GM10266 (cell line): ENCODE measurements around the gene IGSF9.

Experiments used
- DNase-seq: peaks from one replicate; pipeline ENCODE4 v3.0.0; 2012; ENCODE audit errors: extremely low spot score
- TF ChIP-seq, protein P1 (sequence below): IDR thresholded peaks from 2 replicates; pipeline ENCODE4 v1.5.1; 2012; ENCODE audit warnings: mild to moderate bottlenecking, low read depth; ENCODE audit not compliant: control insufficient read depth, insufficient read depth; ENCODE audit errors: missing control alignments

The IGSF9 gene

DNA sequence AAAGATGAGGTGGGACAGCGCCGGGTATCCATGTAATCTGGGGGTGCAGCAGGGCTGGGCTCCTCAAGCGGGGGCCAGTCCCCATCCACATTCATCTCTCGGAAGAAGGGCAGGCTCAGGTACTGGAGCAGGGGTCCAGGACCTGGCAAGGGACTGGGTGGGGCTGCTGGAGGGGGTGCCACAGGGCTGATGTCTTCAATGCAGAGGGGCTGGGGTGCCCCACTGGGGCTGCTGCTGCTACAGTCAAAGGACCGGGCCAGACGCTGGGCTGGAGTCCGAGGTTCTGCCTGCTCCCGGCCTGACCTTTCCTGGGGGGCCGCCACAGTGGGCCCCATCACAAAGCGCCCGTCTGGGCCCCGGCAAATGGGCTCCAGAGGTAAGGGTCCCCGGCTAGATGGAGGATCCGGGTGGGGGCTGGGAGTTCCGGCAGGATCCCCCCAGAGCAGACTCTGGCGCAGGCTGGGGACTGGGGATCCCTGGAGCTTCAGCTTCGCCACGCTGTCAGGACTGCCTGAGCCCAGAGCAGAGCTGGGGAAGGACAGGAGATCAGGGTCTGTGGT, 16.8 kb downstream of the IGSF9 start:
- TF ChIP-seq, protein P1, sequence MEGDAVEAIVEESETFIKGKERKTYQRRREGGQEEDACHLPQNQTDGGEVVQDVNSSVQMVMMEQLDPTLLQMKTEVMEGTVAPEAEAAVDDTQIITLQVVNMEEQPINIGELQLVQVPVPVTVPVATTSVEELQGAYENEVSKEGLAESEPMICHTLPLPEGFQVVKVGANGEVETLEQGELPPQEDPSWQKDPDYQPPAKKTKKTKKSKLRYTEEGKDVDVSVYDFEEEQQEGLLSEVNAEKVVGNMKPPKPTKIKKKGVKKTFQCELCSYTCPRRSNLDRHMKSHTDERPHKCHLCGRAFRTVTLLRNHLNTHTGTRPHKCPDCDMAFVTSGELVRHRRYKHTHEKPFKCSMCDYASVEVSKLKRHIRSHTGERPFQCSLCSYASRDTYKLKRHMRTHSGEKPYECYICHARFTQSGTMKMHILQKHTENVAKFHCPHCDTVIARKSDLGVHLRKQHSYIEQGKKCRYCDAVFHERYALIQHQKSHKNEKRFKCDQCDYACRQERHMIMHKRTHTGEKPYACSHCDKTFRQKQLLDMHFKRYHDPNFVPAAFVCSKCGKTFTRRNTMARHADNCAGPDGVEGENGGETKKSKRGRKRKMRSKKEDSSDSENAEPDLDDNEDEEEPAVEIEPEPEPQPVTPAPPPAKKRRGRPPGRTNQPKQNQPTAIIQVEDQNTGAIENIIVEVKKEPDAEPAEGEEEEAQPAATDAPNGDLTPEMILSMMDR = no peak
- no peak for DNase-seq

DNA sequence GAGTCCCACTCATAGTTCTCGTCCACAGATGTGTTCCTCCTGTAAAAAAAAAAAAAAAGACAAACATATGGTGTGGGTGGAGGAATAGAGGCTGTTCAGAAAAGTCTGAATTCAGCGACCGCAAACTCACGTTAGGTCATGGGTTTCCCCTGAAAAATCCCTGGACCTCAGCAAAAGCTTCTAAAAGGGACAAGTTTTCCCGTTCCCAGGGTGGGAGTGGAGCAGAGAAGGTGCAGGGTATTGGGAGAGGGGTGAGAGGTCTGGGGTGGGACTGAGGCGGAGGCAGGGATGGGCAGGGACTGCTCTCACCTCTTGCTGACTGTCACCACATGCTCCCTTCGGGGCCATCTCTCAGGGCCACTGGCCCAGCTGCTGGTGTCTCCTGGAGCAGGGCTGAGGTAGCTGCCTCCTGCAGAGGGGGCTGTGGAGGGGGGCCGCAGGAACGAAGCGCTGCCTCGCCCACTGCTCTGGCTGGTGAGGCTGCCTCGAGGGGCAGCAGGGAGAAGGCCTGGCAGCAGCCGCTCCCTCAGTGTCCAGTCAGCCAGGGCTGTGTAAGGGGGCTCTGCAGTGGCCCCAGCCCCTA, 17.5 kb downstream of the IGSF9 start:
- peak; percentile 56 for DNase-seq
- TF ChIP-seq, protein P1 = no peak

DNA sequence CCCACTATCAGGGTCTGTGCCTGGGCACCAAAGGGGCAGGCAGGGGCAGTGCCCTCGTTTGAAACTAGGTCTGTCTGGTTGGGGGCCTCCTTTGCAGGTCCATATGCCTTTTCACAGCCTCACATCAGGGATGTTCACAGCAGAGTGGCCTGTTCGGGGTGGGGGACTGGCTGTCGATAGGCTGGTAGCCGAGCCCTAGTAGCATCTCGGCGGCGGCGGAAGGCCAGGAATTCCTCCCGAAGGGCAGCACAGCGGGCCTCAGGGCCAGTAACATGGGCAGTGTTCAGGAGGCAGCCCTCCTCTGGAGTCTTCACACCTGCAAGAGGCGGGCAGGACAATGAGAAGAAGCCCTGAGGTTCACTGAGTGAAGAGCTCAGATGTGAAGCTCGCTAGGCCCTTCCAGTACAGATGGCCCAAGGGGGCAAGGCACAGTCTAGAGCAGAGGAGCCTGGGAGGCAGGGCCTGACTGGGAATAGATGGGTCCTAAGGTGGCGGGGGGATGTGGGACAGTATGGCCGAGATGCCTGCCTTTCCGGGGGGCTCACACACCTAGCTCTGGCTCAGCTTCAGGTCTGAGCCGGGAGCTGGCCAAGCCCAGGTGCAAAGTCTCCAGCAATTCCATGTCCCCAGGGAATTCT, 18.1 kb downstream of the IGSF9 start:
- TF ChIP-seq, protein P1 = no peak
- DNase-seq = peak; percentile 11

DNA sequence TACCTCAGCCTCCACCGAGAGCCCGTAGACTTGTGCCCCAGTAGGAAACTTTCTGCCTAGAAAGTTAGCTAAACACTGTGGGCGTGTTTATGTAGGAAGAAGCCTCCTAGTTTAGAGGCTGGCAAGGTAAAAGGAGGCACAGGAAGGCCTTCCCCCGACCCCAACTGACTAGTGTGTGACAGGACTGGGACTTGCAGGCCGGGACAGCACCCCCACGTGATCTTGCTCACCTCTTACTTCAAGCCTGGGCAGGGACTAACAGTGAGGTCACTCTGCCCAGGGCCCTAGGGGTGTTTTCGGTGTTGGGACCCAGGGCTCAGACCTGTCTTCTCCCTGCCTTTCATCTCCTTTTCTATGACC, 19.7 kb downstream of the IGSF9 start:
- DNase-seq = peak; percentile 68
- TF ChIP-seq, protein P1 = no peak

DNA sequence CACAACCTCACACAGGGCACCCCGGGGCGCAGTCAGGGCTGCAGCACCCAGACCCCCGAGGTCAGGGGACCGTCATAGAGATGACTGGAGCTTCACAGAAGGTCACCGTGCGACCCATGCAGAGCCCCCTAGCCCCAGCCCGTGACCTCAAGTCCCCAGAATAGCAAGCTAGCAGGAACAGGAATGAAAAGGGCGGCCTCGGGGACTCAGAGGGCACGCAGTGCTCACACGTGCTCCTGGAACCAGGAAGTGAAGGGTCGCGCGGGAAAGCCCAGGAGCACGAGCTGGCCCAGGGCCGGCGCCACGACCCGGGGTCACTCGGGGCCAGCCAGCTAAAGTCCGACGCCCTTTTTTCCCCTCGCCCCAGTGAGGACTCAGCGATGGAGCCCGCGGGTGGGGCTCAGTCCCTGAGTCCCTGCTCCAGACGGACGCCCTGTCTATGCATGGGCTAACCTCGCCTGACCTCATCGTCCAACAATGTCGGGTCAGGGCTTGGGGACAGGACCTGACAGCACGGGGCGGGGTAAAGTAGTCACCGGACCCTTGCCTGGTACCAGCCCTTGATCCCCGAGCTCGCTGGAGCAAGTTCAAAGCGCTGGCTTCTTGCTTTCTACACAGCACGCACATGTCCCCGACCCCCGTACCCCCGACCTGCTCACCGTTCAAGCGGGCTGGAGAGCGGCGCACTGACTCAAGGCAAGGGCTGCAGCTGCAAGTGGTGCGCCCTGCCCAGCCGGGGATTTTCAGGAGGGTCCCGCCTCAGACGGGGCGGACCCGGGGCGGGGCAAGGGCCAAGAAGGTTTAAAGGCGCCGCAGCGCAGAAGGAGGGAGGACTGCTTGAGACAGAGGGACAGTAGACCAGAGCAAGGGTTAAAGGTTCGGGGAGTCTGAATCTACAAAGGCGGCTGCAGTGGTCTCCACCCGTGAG, 20.4 kb downstream of the IGSF9 start, which contains the start of gene TAGLN2:
Gene TAGLN2, minus strand, starts transcription at position 717 of the 928 bp plus-strand sequence. CDS start 4,998 bp downstream, outside the sequence.
- TF ChIP-seq, protein P1 = no peak
- peak; percentile 94 for DNase-seq

DNA sequence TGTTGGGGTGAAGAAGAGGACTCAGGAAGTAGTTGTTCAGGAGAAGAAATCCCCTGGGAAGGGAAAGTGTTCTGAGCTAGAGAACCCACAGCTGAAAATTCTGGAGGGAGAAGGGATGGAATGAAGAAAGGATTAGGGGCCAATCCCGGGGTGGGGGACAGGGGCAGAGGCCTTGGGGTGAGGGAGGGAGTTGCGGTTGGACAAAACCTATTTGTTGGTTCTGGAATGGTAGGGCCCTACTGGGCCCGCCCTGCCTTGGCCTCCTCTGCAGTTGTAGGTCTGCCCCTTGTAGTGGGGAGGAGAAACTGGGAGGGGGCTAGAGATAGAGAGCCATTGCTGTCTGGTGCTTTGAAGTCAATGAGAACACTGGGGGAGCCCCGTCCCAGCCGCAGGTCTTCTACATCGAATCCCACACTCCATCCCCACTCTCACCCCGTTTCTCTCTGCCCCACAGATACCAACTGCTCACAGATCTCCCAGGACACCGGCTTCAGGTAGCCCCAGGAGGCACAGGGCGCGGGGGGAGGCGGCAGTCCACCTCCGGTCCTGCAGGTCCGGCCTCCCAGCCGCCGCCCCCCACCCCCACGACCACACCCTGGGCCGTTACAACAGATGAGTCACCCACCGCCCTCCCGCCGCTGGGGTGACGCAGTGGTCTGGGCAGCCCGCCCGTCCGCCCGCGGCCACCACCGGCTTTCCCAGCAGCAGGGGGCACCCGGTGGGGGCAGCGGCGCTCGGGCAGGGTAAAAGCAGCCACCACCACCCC, 21.2 kb downstream of the IGSF9 start:
- TF ChIP-seq, protein P1 = no peak
- peak; percentile 84 for DNase-seq
